Measurements from ENCODE around the gene ZPBP2.

The ZPBP2 gene

DNA sequence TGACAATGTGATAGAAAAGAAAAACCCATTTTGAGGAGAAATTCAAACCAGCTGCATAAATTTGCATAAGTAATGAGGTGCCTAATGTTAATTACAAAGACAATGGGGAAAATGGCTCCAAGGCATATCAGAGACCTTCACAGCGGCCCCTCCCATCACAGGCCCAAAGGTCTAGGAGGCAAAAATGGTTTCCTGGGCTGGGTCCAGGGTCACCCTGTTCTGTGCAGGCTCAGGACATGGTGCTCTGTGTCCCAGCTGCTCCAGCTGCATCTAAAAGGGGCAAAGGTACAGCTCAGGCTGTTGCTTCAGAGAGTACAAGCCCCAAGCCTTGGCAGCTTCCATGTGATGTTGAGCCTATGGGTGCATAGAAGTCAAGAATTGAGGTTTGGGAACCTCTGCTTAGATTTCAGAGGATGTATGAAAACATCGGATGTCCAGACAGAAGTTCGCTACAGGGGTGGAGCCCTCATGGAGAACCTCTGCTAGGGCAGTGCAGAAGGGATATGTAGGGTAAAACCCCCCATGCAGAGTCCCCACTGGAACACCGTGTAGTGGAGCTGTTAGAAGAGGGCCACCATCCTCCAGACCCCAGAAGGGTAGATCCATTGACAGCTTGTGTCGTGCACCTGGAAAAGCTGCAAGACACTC lies 44.5 kb upstream of the ZPBP2 start:
- CTCF ChIA-PET, result no interaction called here
- TF ChIP-seq, protein P1, sequence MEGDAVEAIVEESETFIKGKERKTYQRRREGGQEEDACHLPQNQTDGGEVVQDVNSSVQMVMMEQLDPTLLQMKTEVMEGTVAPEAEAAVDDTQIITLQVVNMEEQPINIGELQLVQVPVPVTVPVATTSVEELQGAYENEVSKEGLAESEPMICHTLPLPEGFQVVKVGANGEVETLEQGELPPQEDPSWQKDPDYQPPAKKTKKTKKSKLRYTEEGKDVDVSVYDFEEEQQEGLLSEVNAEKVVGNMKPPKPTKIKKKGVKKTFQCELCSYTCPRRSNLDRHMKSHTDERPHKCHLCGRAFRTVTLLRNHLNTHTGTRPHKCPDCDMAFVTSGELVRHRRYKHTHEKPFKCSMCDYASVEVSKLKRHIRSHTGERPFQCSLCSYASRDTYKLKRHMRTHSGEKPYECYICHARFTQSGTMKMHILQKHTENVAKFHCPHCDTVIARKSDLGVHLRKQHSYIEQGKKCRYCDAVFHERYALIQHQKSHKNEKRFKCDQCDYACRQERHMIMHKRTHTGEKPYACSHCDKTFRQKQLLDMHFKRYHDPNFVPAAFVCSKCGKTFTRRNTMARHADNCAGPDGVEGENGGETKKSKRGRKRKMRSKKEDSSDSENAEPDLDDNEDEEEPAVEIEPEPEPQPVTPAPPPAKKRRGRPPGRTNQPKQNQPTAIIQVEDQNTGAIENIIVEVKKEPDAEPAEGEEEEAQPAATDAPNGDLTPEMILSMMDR (conservative IDR thresholded peaks at IDR 0.05; ENCODE audit: low read depth), result no peak
- DNase-seq (ENCODE audit: low spot score), result no peak

DNA sequence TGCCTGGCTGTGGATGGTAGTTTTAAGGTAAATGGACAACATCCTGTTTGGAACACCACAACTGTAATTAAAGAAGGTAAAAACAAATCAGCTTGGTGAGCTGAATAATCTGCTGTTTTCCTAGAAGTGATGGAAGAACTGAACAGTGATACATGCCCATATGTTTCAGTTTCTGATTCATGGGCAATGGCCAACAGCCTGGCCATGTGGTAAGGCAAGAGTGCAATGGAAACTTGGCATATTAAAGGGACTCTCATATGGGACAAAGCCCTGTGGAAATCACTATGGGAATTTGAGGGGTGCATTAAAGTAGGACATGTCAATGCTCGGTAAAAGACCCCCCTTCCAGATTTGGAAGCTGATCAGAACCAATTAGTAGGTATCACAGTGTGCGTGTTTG lies 41.7 kb upstream of the ZPBP2 start:
- DNase-seq (ENCODE audit: low spot score), result no peak
- TF ChIP-seq, protein P1 (conservative IDR thresholded peaks at IDR 0.05; ENCODE audit: low read depth), result no peak
- POLR2A ChIA-PET (ENCODE audit: low non-redundant PET), result no interaction called here
- no peak overlapping the region for H3K27ac ChIP-seq
- CTCF ChIA-PET, result interaction anchor here (1.0 kb wide), 1 partner anchor 21 kb away, joined by 5 read pairs; no protein-coding TSS in a partner anchor

More for the DNA sequence above, 44.5 kb upstream of the ZPBP2 start:
- H3K27ac ChIP-seq, result no peak overlapping the region
- POLR2A ChIA-PET (ENCODE audit: low non-redundant PET), result no interaction called here

DNA sequence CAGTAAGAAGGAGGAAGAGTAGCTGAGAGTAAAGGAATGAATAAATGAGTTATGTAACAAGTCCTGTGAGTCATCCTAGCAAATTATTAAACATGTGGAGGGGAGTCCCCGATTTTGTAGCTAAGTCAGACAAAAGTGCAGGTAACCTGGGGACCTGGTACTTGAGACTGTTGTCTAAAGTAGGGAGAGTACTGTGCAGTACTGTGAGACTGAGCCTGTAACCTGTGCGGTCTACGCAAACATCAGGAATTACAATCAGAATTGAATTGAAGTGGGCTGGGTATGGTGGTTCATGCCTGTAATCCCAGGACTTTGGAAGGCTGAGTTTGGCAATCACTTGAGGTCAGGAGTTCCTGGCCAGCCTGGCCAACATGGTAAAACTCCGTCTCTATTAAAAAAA lies 39.6 kb upstream of the ZPBP2 start:
- no peak for DNase-seq (ENCODE audit: low spot score)
- ChIA-PET CTCF (interaction anchor here (0.6 kb wide), 1 partner anchor 797 kb away, joined by 4 read pairs; no protein-coding TSS in a partner anchor), POLR2A (ENCODE audit: low non-redundant PET) (no interaction called here)
- H3K27ac ChIP-seq, result no peak overlapping the region
- TF ChIP-seq, protein P1 (conservative IDR thresholded peaks at IDR 0.05; ENCODE audit: low read depth), result no peak

DNA sequence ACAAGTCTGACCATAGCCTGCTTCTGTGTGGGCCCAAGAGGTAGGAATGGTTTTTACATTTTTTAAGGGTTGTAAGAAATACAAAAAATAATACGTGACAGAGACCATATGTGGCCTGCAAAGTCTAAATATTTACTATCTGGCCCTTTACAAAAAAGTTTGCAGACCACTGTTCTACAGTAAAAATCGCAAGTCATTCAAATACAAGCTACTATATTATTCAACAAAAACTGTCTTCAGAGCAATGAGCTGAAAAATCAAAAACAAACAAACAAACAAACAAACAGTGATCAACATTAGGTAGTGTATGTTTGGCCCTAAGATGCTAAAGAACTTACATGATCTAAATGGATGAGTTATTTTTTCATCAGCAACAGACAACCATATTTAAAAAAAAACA lies 36.4 kb upstream of the ZPBP2 start:
- TF ChIP-seq, protein P1 (conservative IDR thresholded peaks at IDR 0.05; ENCODE audit: low read depth), result no peak
- CTCF ChIA-PET, result interaction anchor here (0.7 kb wide), 1 partner anchor 50 kb away, joined by 3 read pairs; no protein-coding TSS in a partner anchor
- DNase-seq (ENCODE audit: low spot score), result no peak
- H3K27ac ChIP-seq, result no peak overlapping the region
- POLR2A ChIA-PET (ENCODE audit: low non-redundant PET), result no interaction called here

DNA sequence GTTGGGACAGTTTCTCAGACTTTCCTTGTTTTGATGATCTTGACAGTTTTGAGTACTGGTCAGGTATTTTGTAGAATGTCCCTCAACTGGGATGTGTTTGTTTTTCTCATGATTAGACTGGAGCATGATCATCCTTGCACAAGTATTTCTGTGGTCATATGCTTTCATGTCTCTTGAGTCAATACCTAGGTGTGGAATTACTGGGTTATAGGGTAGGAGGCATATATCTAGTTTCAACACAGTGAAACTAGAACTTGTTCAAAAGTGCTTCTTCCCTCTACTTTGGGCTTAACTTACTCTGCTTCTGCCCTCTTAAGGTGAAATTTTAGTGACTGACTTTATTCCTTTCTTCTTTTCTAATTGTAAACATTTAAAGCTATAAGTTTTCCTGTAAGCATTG lies 34.0 kb upstream of the ZPBP2 start:
- ChIA-PET POLR2A (ENCODE audit: low non-redundant PET) (no interaction called here), CTCF (no interaction called here)
- no peak for DNase-seq (ENCODE audit: low spot score)

DNA sequence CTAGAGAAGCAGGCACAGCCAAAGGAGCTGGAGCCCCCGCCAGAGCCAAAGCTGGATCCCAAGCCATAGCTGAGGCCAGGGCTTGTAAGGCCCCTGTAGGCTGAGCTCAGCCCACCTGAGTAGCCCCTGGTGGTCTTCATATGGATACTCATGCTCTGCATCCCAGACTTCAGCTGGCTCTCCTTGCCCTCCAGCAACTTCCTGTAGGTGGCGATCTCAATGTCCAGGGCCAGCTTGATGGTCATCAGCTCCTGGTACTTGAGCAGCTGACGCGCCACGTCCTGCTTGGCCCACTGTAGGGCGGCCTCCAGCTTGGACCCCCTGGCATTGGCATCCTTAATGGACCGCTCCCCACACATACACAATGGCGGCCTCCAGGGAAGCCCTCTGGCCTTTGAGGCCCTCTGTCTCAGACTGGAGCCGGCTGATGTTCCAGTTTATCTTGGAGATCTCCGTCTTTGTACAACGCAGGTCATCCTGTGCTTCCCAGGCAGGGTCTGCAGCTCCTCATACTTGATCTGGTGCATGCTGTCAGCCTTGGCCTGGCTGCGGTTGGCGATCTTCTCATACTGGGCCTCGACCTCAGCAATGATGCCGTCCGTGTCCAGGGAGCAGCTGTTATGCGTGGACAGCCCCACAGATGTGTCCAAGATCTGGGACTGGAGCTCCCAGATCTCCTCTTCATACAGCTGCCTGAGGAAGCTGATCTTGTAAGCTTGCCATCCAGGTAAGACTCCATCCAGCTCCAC lies 32.8 kb upstream of the ZPBP2 start:
- POLR2A ChIA-PET (ENCODE audit: low non-redundant PET), result no interaction called here
- H3K27ac ChIP-seq, result no peak overlapping the region
- DNase-seq (ENCODE audit: low spot score), result no peak
- CTCF ChIA-PET, result no interaction called here
- TF ChIP-seq, protein P1 (conservative IDR thresholded peaks at IDR 0.05; ENCODE audit: low read depth), result no peak

More for the DNA sequence above, 34.0 kb upstream of the ZPBP2 start:
- TF ChIP-seq, protein P1 (conservative IDR thresholded peaks at IDR 0.05; ENCODE audit: low read depth), result no peak
- H3K27ac ChIP-seq, result no peak overlapping the region
